Hepatocyte (in vitro differentiated cells): ENCODE data around the gene SLC41A3. TPM values are rescaled to one million over a fixed set of nuclear protein-coding genes. Genes with fewer than 3 reads are reported as not detected.

Experiments used
- DNase-seq: peaks from one replicate; pipeline ENCODE4 v3.0.0-alpha.2; 2016; ENCODE audit warnings: low spot score
- H2AFZ ChIP-seq: fragments of 200-600 bp; sonication (generic); 2 replicates; pipeline ENCODE4 v1.6.0; 2016; ENCODE audit warnings: antibody characterized with exemption, mild to moderate bottlenecking
- H3K27ac ChIP-seq: fragments of 200-600 bp; sonication (generic); 2 replicates; pipeline ENCODE4 v1.5.1; 2016; ENCODE audit warnings: mild to moderate bottlenecking
- H3K27me3 ChIP-seq: fragments of 200-600 bp; sonication (generic); 2 replicates; pipeline ENCODE4 v1.6.1; 2016
- H3K36me3 ChIP-seq: fragments of 200-600 bp; sonication (generic); replicated peaks from 2 replicates; pipeline ENCODE4 v1.5.1; 2016; ENCODE audit warnings: low read depth; ENCODE audit not compliant: insufficient read depth
- H3K4me1 ChIP-seq: fragments of 200-600 bp; sonication (generic); 2 replicates; pipeline ENCODE4 v1.5.1; 2016; ENCODE audit warnings: mild to moderate bottlenecking, moderate library complexity; ENCODE audit not compliant: insufficient read depth
- H3K4me2 ChIP-seq: fragments of 200-600 bp; sonication (generic); 2 replicates; pipeline ENCODE4 v1.6.0; 2016
- H3K4me3 ChIP-seq: fragments of 200-600 bp; sonication (generic); 2 replicates; pipeline ENCODE4 v1.5.1; 2016; ENCODE audit warnings: mild to moderate bottlenecking
- H3K79me2 ChIP-seq: fragments of 200-600 bp; sonication (generic); 2 replicates; pipeline ENCODE4 v1.6.0; 2017; ENCODE audit warnings: mild to moderate bottlenecking
- H3K9me2 ChIP-seq: fragments of 200-600 bp; sonication (generic); replicated peaks from 2 replicates; pipeline ENCODE4 v1.6.0; 2017; ENCODE audit warnings: mild to moderate bottlenecking; ENCODE audit not compliant: insufficient read depth
- H3K9me3 ChIP-seq: fragments of 200-600 bp; sonication (generic); 2 replicates; pipeline ENCODE4 v1.5.1; 2016; ENCODE audit warnings: low read depth, mild to moderate bottlenecking
- H4K20me1 ChIP-seq: fragments of 200-600 bp; sonication (generic); 2 replicates; pipeline ENCODE4 v1.6.0; 2016; ENCODE audit warnings: mild to moderate bottlenecking; ENCODE audit not compliant: insufficient read depth, poor library complexity, severe bottlenecking
- CTCF ChIP-seq: fragments of 200-600 bp; sonication (generic); IDR thresholded peaks from 2 replicates; pipeline ENCODE4 v1.5.1; 2016; ENCODE audit warnings: antibody characterized with exemption, mild to moderate bottlenecking; ENCODE audit not compliant: poor library complexity
- EZH2 ChIP-seq: fragments of 200-600 bp; sonication (generic); IDR thresholded peaks from 2 replicates; pipeline ENCODE4 v1.6.1; 2016; ENCODE audit warnings: antibody characterized with exemption, mild to moderate bottlenecking, borderline replicate concordance
- EZH2phosphoT487 ChIP-seq: fragments of 200-600 bp; sonication (generic); IDR thresholded peaks from one replicate; pipeline ENCODE4 v1.6.1; 2018; ENCODE audit warnings: antibody characterized with exemption, mild to moderate bottlenecking, low read depth, moderate library complexity; ENCODE audit not compliant: unreplicated experiment, severe bottlenecking
- WGBS: methylation state at CpG from one replicate; pipeline ENCODE4 v1.1.6; 2016; ENCODE audit warnings: low lambda C conversion rate; ENCODE audit errors: missing lambda C conversion rate; 5-methylcytosine and 5-hydroxymethylcytosine counted together
- polyA plus RNA-seq: library from polyadenylated mRNA; unstranded; fragments of >200 nt; fragmentation: Nextera tagmentation; extraction: Ambion mirVana; gene quantifications from 2 replicates; pipeline ENCODE4 v1.2.1, GENCODE V29; 2016
- total RNA-seq: library from RNA; depleted of rRNA; stranded (reverse); fragments of >200 nt; gene quantifications from 2 replicates; pipeline ENCODE4 v1.2.3, GENCODE V29; 2014

The SLC41A3 gene
- total and polyA plus RNA-seq, 2 experiments from 2014 or later = 29.3 to 43.4 TPM

- H3K4me1 ChIP-seq = no peaks in the 10 kb centered on the region
- H3K27ac ChIP-seq = no peak overlapping the region
- no peaks in the 10 kb centered on the region for H3K9me3 ChIP-seq
- DNase-seq = no peak
- no peaks in the 10 kb centered on the region for H3K79me2 ChIP-seq
- no peaks in the 10 kb centered on the region for H3K9me2 ChIP-seq
- H3K4me3 ChIP-seq = no peak overlapping the region
- H3K27me3 ChIP-seq = no peaks in the 10 kb centered on the region
- 94% methylated on average over 6 of the region's 6 CpGs for WGBS
- H3K36me3 ChIP-seq = no peaks in the 10 kb centered on the region
- no peak overlapping the region for H2AFZ ChIP-seq
- TF ChIP-seq EZH2 = no peak
- no peak for TF ChIP-seq EZH2phosphoT487
- no peak for TF ChIP-seq CTCF
- H3K4me2 ChIP-seq = no peak overlapping the region
- H4K20me1 ChIP-seq = no peaks in the 10 kb centered on the region
Measured at GRCh38 chr3:126026761-126027160, 57.2 kb downstream of the SLC41A3 start.

- Histone ChIP-seq H3K9me2 (no peaks in the 10 kb centered on the region), H3K4me3 (no peak overlapping the region), H3K27me3 (no peaks in the 10 kb centered on the region), H3K36me3 (no peaks in the 10 kb centered on the region), H3K4me2 (no peak overlapping the region), H3K27ac (no peak overlapping the region), H2AFZ (no peak overlapping the region), H3K79me2 (no peaks in the 10 kb centered on the region), H3K9me3 (no peaks in the 10 kb centered on the region), H3K4me1 (no peaks in the 10 kb centered on the region), H4K20me1 (no peaks in the 10 kb centered on the region)
- DNase-seq = no peak
- 98% methylated on average over 11 of the region's 11 CpGs for WGBS
- TF ChIP-seq CTCF (no peak), EZH2phosphoT487 (no peak)
Measured at GRCh38 chr3:126026277-126026751, 57.6 kb downstream of the SLC41A3 start.

- no peak for DNase-seq
- 98% methylated on average over 4 of the region's 4 CpGs for WGBS
- no peak overlapping the region for H3K27ac ChIP-seq
- TF ChIP-seq CTCF (no peak), EZH2phosphoT487 (no peak), EZH2 (no peak)
- H3K9me2 ChIP-seq = no peaks in the 10 kb centered on the region
- H3K4me1 ChIP-seq = no peaks in the 10 kb centered on the region
- no peaks in the 10 kb centered on the region for H3K9me3 ChIP-seq
- no peak overlapping the region for H3K4me3 ChIP-seq
- no peaks in the 10 kb centered on the region for H4K20me1 ChIP-seq
- H3K36me3 ChIP-seq = no peaks in the 10 kb centered on the region
- no peaks in the 10 kb centered on the region for H3K27me3 ChIP-seq
- no peak overlapping the region for H3K4me2 ChIP-seq
- no peaks in the 10 kb centered on the region for H3K79me2 ChIP-seq
- no peak overlapping the region for H2AFZ ChIP-seq
Measured at GRCh38 chr3:126025862-126026261, 58.1 kb downstream of the SLC41A3 start.
